HG03280 (cell line): ENCODE data around the gene DCANP1.

ENCODE experiments used
- ATAC-seq: cut with Tn5 transposase; IDR thresholded peaks from one replicate; pipeline ENCODE4 v1.9.1; 2021; ENCODE audit warnings: mild to moderate bottlenecking, moderate library complexity; ENCODE audit not compliant: unreplicated experiment

DCANP1 gene

GRCh38 chr5:135480511-135480910, 33.4 kb upstream of the DCANP1 start:
- ATAC-seq: no peak

- ATAC-seq: no peak
Measured at GRCh38 chr5:135478938-135479337, 31.8 kb upstream of the DCANP1 start.

GRCh38 chr5:135477613-135478066, 30.5 kb upstream of the DCANP1 start:
- no peak for ATAC-seq

GRCh38 chr5:135476615-135477581, 29.8 kb upstream of the DCANP1 start:
- ATAC-seq: no peak

- no peak for ATAC-seq
Measured at GRCh38 chr5:135473956-135474670, 27.0 kb upstream of the DCANP1 start.

- no peak for ATAC-seq
Measured at GRCh38 chr5:135472141-135472540, 25.0 kb upstream of the DCANP1 start.

GRCh38 chr5:135471726-135472125, 24.6 kb upstream of the DCANP1 start:
- no peak for ATAC-seq

GRCh38 chr5:135469911-135470310, 22.8 kb upstream of the DCANP1 start:
- no peak for ATAC-seq

- ATAC-seq: no peak
Measured at GRCh38 chr5:135468541-135468940, 21.4 kb upstream of the DCANP1 start.

- no peak for ATAC-seq
Measured at GRCh38 chr5:135467871-135468485, 20.8 kb upstream of the DCANP1 start.

- no peak for ATAC-seq
Measured at GRCh38 chr5:135467051-135467625, 20.0 kb upstream of the DCANP1 start.

GRCh38 chr5:135466178-135467050, 19.3 kb upstream of the DCANP1 start:
- ATAC-seq: peak; percentile 57

- ATAC-seq: no peak
Measured at GRCh38 chr5:135465391-135466122, 18.4 kb upstream of the DCANP1 start.

- peak; percentile 52 for ATAC-seq
Measured at GRCh38 chr5:135462304-135462703, 15.2 kb upstream of the DCANP1 start.

- no peak for ATAC-seq
Measured at GRCh38 chr5:135461481-135462151, 14.5 kb upstream of the DCANP1 start.

- ATAC-seq: no peak
Measured at GRCh38 chr5:135460246-135461033, 13.3 kb upstream of the DCANP1 start.

GRCh38 chr5:135458921-135459331, 11.8 kb upstream of the DCANP1 start:
- ATAC-seq: no peak

GRCh38 chr5:135458356-135458755, 11.2 kb upstream of the DCANP1 start:
- no peak for ATAC-seq
